ENCODE results near the gene OSBPL2. TPM values are rescaled to one million over a fixed set of nuclear protein-coding genes. Genes with fewer than 3 reads are reported as not detected.

The OSBPL2 gene
- total RNA-seq, 2 experiments from 2014 or later = 17.2 to 40.0 TPM

DNA sequence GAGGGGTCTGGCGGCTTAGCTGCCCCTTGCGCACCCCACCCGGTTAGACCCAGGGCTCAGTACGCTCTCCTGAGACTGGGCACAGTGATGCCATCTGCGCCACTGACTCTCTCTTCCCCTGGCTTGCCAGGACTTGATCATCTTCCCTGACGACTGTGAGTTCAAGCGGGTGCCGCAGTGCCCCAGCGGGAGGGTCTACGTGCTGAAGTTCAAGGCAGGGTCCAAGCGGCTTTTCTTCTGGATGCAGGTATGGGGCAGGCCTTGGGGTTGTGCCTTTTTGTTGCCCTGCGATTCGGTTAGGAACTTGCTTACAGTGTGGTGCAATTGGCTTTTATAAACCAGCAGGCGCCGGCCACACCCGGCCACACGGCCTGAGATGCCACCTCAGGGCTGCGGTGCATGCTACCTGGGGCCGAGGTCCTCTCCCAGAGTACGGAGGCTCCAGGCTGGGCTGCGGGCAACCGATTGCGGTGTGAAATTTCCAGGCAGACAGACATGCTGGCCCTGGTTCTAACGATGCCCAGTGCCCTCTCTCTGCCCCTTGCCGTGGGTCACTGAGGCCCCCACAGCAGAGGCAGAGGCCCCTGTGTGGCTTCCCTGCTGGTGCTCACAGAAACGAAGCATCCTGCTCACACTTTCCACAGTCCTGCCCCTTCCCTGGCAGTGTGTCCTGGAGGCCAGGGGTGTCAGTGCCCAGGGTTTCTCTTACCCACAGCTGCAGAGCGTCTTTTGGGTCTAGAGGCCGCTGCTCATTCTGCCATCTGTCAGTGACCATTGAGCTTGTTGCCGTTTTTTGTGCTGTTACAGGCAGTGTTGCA is 66.2 kb downstream of the OSBPL2 start:
- Histone ChIP-seq H3K36me3 (ENCODE audit: insufficient read depth, low read length) (peaks cover 62% of the 10 kb centered on the region), H3K9me3 (ENCODE audit: low read length) (no peaks in the 10 kb centered on the region), H3K4me3 (ENCODE audit: low read depth, low read length, poor library complexity, severe bottlenecking) (peak overlapping the region; percentile 100), H2AFZ (ENCODE audit: low read length) (no peak overlapping the region), H3K4me2 (ENCODE audit: low read length) (peak overlapping the region; percentile 82), H3K79me2 (ENCODE audit: insufficient read depth, low read depth, low read length) (peaks cover 32% of the 10 kb centered on the region), H4K20me1 (ENCODE audit: insufficient read depth, low read length) (peaks cover 16% of the 10 kb centered on the region; the same call in 1 of the 2 replicates), H3K4me1 (ENCODE audit: insufficient read depth, low read length, poor library complexity, severe bottlenecking) (peaks cover 23% of the 10 kb centered on the region), H3K9me2 (ENCODE audit: insufficient read depth, low read length) (no peaks in the 10 kb centered on the region), H3K27ac (ENCODE audit: low read depth, low read length, poor library complexity, severe bottlenecking) (no peak overlapping the region)
- no TSS peak for BruUV-seq (replicated peaks)
- ChIA-PET CTCF (ENCODE audit: unreplicated experiment) (no interaction called here), POLR2A (no interaction called here)
- intact Hi-C loops (cut with micrococcal nuclease; ENCODE audit: unreplicated experiment) = no loop called here
- no peak for DNase-seq (ENCODE audit: low spot score)
- TF ChIP-seq EZH2phosphoT487 (IDR thresholded peaks at IDR 0.05; ENCODE audit: borderline replicate concordance, low read depth, low read length) = no peak
- TF ChIP-seq, protein P1, sequence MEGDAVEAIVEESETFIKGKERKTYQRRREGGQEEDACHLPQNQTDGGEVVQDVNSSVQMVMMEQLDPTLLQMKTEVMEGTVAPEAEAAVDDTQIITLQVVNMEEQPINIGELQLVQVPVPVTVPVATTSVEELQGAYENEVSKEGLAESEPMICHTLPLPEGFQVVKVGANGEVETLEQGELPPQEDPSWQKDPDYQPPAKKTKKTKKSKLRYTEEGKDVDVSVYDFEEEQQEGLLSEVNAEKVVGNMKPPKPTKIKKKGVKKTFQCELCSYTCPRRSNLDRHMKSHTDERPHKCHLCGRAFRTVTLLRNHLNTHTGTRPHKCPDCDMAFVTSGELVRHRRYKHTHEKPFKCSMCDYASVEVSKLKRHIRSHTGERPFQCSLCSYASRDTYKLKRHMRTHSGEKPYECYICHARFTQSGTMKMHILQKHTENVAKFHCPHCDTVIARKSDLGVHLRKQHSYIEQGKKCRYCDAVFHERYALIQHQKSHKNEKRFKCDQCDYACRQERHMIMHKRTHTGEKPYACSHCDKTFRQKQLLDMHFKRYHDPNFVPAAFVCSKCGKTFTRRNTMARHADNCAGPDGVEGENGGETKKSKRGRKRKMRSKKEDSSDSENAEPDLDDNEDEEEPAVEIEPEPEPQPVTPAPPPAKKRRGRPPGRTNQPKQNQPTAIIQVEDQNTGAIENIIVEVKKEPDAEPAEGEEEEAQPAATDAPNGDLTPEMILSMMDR (conservative IDR thresholded peaks at IDR 0.05; ENCODE audit: low read length) = no peak

- TF ChIP-seq, protein P1 (conservative IDR thresholded peaks at IDR 0.05; ENCODE audit: low read length) = no peak
- no peak for TF ChIP-seq EZH2phosphoT487 (IDR thresholded peaks at IDR 0.05; ENCODE audit: borderline replicate concordance, low read depth, low read length)
- Histone ChIP-seq H2AFZ (ENCODE audit: low read length) (no peak overlapping the region), H3K4me3 (ENCODE audit: low read depth, low read length, poor library complexity, severe bottlenecking) (peak overlapping the region; percentile 100), H3K9me2 (ENCODE audit: insufficient read depth, low read length) (no peaks in the 10 kb centered on the region), H3K79me2 (ENCODE audit: insufficient read depth, low read depth, low read length) (peaks cover 32% of the 10 kb centered on the region), H4K20me1 (ENCODE audit: insufficient read depth, low read length) (peaks cover 16% of the 10 kb centered on the region; the same call in 1 of the 2 replicates), H3K9me3 (ENCODE audit: low read length) (no peaks in the 10 kb centered on the region), H3K36me3 (ENCODE audit: insufficient read depth, low read length) (peaks cover 69% of the 10 kb centered on the region), H3K4me2 (ENCODE audit: low read length) (peak overlapping the region; percentile 82), H3K4me1 (ENCODE audit: insufficient read depth, low read length, poor library complexity, severe bottlenecking) (peaks cover 16% of the 10 kb centered on the region), H3K27ac (ENCODE audit: low read depth, low read length, poor library complexity, severe bottlenecking) (no peak overlapping the region)
- CTCF ChIA-PET (ENCODE audit: unreplicated experiment) = no interaction called here
- DNase-seq (ENCODE audit: low spot score) = no peak
- BruUV-seq (replicated peaks) = TSS peak; percentile 56
- POLR2A ChIA-PET = no interaction called here
- intact Hi-C loops (cut with micrococcal nuclease; ENCODE audit: unreplicated experiment) = no loop called here
Observed at GRCh38 chr20:62305149-62305764, 66.9 kb downstream of the OSBPL2 start.

All from OCI-LY7 (cell line).